Lower leg skin (tissue), 3 donors: Measurements from ENCODE around the gene CD81.

Experiments
- POLR2A ChIP-seq, 2 donors: fragments of 450-650 bp; IDR thresholded peaks; one replicate each; pipeline ENCODE4 v1.6.1; 2016 to 2017; ENCODE audit warnings: antibody characterized with exemption in 2 of 2, mild to moderate bottlenecking in 1 of 2, moderate library complexity in 1 of 2
- TF ChIP-seq, protein P1 (sequence below), 3 donors: fragments of 450-650 bp; IDR thresholded peaks; one replicate each; pipeline ENCODE4 v1.5.1; 2016; ENCODE audit warnings: antibody characterized with exemption in 3 of 3, mild to moderate bottlenecking in 3 of 3, moderate library complexity in 2 of 3

DNA sequence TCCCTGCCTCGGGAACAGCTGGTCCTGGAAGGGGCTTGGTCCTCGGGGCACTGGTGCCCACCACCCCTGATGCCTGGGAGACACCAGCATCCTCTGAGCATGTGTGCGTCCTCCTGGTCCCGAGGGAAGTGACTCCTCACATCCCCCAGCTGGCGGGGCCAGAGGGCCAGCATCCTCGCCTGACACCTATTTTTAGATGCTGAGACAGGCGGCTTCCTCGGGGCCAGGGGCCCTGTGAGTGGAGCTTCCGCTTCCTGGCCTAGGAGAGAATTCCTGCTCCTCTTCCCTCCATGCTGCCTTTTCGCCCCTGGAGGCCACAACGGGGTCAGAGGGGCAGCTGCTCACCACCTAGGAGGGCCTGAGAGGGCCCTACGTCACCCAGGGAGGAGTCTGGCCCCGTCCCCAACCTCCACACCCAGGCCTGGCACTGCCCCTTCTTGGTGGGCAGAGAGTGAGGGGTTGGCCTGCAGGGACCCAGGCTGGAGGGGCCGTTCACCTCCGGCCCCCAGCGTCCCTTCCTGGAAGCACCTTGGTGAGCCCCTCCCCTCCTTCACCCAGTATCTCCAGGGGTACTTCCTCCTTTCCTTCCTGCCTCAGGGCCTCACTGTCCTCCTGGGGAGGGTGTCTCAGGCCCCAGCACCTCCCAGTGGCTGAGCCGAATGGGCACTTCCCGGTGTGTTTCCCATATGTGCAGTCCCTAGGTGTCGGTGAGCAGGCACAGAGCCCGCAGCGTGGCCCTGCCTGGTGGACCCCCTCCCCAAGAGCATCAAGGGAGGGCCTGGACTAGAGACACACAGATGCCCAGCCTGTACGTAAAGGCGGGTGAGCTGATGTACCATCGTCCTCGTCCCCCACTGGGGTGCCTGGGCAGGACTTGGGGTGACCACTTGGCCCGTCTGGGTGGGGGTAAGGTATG is 6.1 kb downstream of the CD81 start:
- TF ChIP-seq, protein P1, sequence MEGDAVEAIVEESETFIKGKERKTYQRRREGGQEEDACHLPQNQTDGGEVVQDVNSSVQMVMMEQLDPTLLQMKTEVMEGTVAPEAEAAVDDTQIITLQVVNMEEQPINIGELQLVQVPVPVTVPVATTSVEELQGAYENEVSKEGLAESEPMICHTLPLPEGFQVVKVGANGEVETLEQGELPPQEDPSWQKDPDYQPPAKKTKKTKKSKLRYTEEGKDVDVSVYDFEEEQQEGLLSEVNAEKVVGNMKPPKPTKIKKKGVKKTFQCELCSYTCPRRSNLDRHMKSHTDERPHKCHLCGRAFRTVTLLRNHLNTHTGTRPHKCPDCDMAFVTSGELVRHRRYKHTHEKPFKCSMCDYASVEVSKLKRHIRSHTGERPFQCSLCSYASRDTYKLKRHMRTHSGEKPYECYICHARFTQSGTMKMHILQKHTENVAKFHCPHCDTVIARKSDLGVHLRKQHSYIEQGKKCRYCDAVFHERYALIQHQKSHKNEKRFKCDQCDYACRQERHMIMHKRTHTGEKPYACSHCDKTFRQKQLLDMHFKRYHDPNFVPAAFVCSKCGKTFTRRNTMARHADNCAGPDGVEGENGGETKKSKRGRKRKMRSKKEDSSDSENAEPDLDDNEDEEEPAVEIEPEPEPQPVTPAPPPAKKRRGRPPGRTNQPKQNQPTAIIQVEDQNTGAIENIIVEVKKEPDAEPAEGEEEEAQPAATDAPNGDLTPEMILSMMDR (IDR thresholded peaks at IDR 0.05), result no peak
- no peak for TF ChIP-seq POLR2A (IDR thresholded peaks at IDR 0.05)
